Heart left ventricle (tissue), 16 donors: ENCODE measurements around the gene POLD1. TPM values are rescaled to one million over a fixed set of nuclear protein-coding genes. Genes with fewer than 3 reads are reported as not detected.

Source experiments
- ATAC-seq, 4 donors: fragments of 200-7000 bp; cut with Tn5 transposase; one replicate each; pipeline ENCODE4 v1.9.1; 2020 to 2022; ENCODE audit warnings: moderate library complexity in 4 of 4, mild to moderate bottlenecking in 3 of 4, moderate number of reproducible peaks in 1 of 4
- DNase-seq, 5 donors: peaks; one replicate each; pipeline ENCODE4 v3.0.0-alpha.2; 2020
- H3K27ac ChIP-seq, 12 donors: fragments of 200-600 bp; sonication (generic) in 4 of 12; one replicate each; pipeline versions ENCODE4 v1.5.0 to v1.8.0; 2016 to 2022; ENCODE audit warnings: mild to moderate bottlenecking in 2 of 12
- H3K27me3 ChIP-seq, 9 donors: fragments of 200-600 bp; sonication (generic) in 2 of 9; one replicate each; pipeline versions ENCODE4 v1.5.1 to v1.8.0; 2016 to 2022; ENCODE audit warnings: mild to moderate bottlenecking in 3 of 9
- H3K36me3 ChIP-seq, 9 donors: fragments of 200-600 bp; sonication (generic) in 2 of 9; one replicate each; pipeline versions ENCODE4 v1.5.0 to v1.8.0; 2018 to 2022; ENCODE audit warnings: mild to moderate bottlenecking in 2 of 9
- H3K4me1 ChIP-seq, 12 donors: fragments of 200-600 bp; sonication (generic) in 4 of 12; one replicate each; pipeline versions ENCODE4 v1.5.0 to v1.8.0; 2016 to 2022; ENCODE audit warnings: mild to moderate bottlenecking in 3 of 12
- H3K4me3 ChIP-seq, 12 donors: fragments of 200-600 bp; sonication (generic) in 4 of 12; one replicate each; pipeline versions ENCODE4 v1.5.0 to v1.8.0; 2017 to 2022; ENCODE audit warnings: mild to moderate bottlenecking in 9 of 12, moderate library complexity in 4 of 12
- H3K9me3 ChIP-seq, 12 donors: fragments of 200-600 bp; sonication (generic) in 4 of 12; one replicate each; pipeline versions ENCODE4 v1.5.0 to v1.8.0; 2016 to 2022; ENCODE audit warnings: mild to moderate bottlenecking in 1 of 12
- CTCF ChIP-seq, 12 donors: fragments of 200-600 bp; sonication (generic) in 4 of 12; IDR thresholded peaks; one replicate each; pipeline versions ENCODE4 v1.5.0 to v1.8.0; 2018 to 2022; ENCODE audit warnings: antibody characterized with exemption in 12 of 12, mild to moderate bottlenecking in 5 of 12
- POLR2A ChIP-seq, 2 donors: fragments of 450-650 bp; IDR thresholded peaks; one replicate each; pipeline ENCODE4 v1.6.1; 2017; ENCODE audit warnings: antibody characterized with exemption in 2 of 2, mild to moderate bottlenecking in 2 of 2, moderate library complexity in 2 of 2
- whole genome bisulfite sequencing, 4 donors: extraction: QIAGEN DNeasy Blood & Tissue Kit in 2 of 4; methylation state at CpG; one replicate each; pipeline versions ENCODE4 v1.1.5 to v1.1.7; 2013 to 2018; 5-methylcytosine and 5-hydroxymethylcytosine counted together
- intact Hi-C, 10 donors: fragments of 100-400 bp; cut with DNase I; formaldehyde crosslinking; loops; one replicate each; pipeline versions ENCODE4 v1.11.1 to v1.14.2; 2022
- polyA plus RNA-seq, 2 donors: library from polyadenylated mRNA; stranded (reverse); fragments of 200-250 nt; gene quantifications; one replicate each; pipeline ENCODE4 v1.2.3, GENCODE V29; 2013
- total RNA-seq, 9 donors: library from RNA; depleted of rRNA in 2 of 9; stranded (reverse); fragments of >200 nt in 2 of 9; fragmentation: NEBNext Ultra II Directional in 3 of 9; extraction: Animal tissue kit (Norgen Biotek cat#: 25700) in 3 of 9; gene quantifications; one replicate each; pipeline versions ENCODE4 v1.1.0 to v1.2.4, GENCODE V29; 2016 to 2023
- donor health status: ischemic (EF 13 %, LVEDD 7.1; RV severe dilation, severe dysfunction).
- donor health status: healthy with polysubstance abuse.
- donor health status: DM: no; HTN: yes; CAD: no.
- donor health status: DM: no; HTN: no; CAD: no.
- donor health status: ischemic (EF 25% LVEDD 6.9; RV normal size, moderate dysfunction).
- donor health status: ischemic (EF 25% LVEDD 5.7; RV mildly dilated, moderate dysfunction).
- donor health status: healthy.
- donor health status: DM: yes; HTN: yes; CAD: no.
- donor health status: ischemic (EF 35%, LVEDD 5.7; RV mildly dilated, moderate dysfunction).
- donor health status: nonischemic (EF 11% LVEDD 7.7; RV severe dilation, severe dysfunction).
- donor health status: DM: yes; HTN: yes; CAD: no.
- donor health status: PGD.
- donor health status: ischemic (EF 29% LVEDD 5.4; RV normal size, mild dysfunction).
- donor health status: nonischemic (EF 23%, LVEDD 6.1; RV moderate dilation, normal function).

Gene POLD1
- total and polyA plus RNA-seq, 11 donors, result 6.1 to 18.0 (median 9.6) TPM

GRCh38 chr19:50427318-50427925, 43.3 kb downstream of the POLD1 start:
- WGBS, 4 donors, result 80 to 83% (median 81%) methylated on average over 26 of the region's 26 CpGs
- DNase-seq, result no peak
- intact Hi-C loops, result no loop called here
- Histone ChIP-seq H3K9me3 (no peaks in the 10 kb centered on the region), H3K27me3 (peaks cover 0 to 19% (median 4%) of the 10 kb centered on the region in 9 donors), H3K36me3 (no peaks in the 10 kb centered on the region), H3K4me1 (peaks cover 0 to 25% (median 9%) of the 10 kb centered on the region in 12 donors), H3K27ac (peak overlapping the region in 5 of 12 donors; percentile 30 to 88 (median 47)), H3K4me3 (peak overlapping the region in 9 of 12 donors; percentile 7 to 47 (median 27))
- ATAC-seq, result no peak
- TF ChIP-seq CTCF (IDR thresholded peaks at IDR 0.05), result no peak
- TF ChIP-seq POLR2A (IDR thresholded peaks at IDR 0.05), result no peak

GRCh38 chr19:50427997-50428425, 43.9 kb downstream of the POLD1 start:
- 5 to 26% (median 7%) methylated on average over 30 to 38 of the region's 38 CpGs for WGBS, 4 donors

GRCh38 chr19:50428772-50429463, 44.8 kb downstream of the POLD1 start:
- no peak for TF ChIP-seq CTCF (IDR thresholded peaks at IDR 0.05)
- TF ChIP-seq POLR2A (IDR thresholded peaks at IDR 0.05), result no peak
- WGBS, 4 donors, result 67 to 78% (median 74%) methylated on average over 7 of the region's 7 CpGs
- H3K36me3 ChIP-seq, result no peaks in the 10 kb centered on the region
- ATAC-seq (no peak), DNase-seq (no peak)
- H3K4me1 ChIP-seq, result peaks cover 0 to 30% (median 12%) of the 10 kb centered on the region in 12 donors
- H3K27me3 ChIP-seq, result peaks cover 0 to 23% (median 11%) of the 10 kb centered on the region in 9 donors
- no peak overlapping the region for H3K27ac ChIP-seq
- H3K9me3 ChIP-seq, result no peaks in the 10 kb centered on the region
- H3K4me3 ChIP-seq, result no peak overlapping the region
- intact Hi-C loops, result no loop called here

More at GRCh38 chr19:50427997-50428425, 43.9 kb downstream of the POLD1 start:
- peak overlapping the region in 9 of 12 donors; percentile 7 to 47 (median 27) for H3K4me3 ChIP-seq
- no peaks in the 10 kb centered on the region for H3K9me3 ChIP-seq
- ATAC-seq (peak; percentile 40 to 74 (median 68)), DNase-seq (peak; percentile 82 to 91 (median 86))
- no peaks in the 10 kb centered on the region for H3K36me3 ChIP-seq
- intact Hi-C loops, result no loop called here
- H3K27me3 ChIP-seq, result peaks cover 0 to 22% (median 10%) of the 10 kb centered on the region in 9 donors
- TF ChIP-seq POLR2A (IDR thresholded peaks at IDR 0.05) (no peak), CTCF (IDR thresholded peaks at IDR 0.05) (no peak)
- peak overlapping the region in 5 of 12 donors; percentile 30 to 88 (median 47) for H3K27ac ChIP-seq
- peaks cover 0 to 30% (median 12%) of the 10 kb centered on the region in 12 donors for H3K4me1 ChIP-seq

- WGBS, 4 donors, result 32 to 36% (median 35%) methylated on average over 13 of the region's 13 CpGs
- no peaks in the 10 kb centered on the region for H3K36me3 ChIP-seq
- ATAC-seq, result no peak
- no peak for DNase-seq
- H3K9me3 ChIP-seq, result no peaks in the 10 kb centered on the region
- H3K4me1 ChIP-seq, result peaks cover 0 to 30% (median 12%) of the 10 kb centered on the region in 12 donors
- intact Hi-C loops, result no loop called here
- H3K4me3 ChIP-seq, result peak overlapping the region in 11 of 12 donors; percentile 42 to 88 (median 65)
- H3K27ac ChIP-seq, result peak overlapping the region in 5 of 12 donors; percentile 2 to 90 (median 61)
- TF ChIP-seq CTCF (IDR thresholded peaks at IDR 0.05) (no peak), POLR2A (IDR thresholded peaks at IDR 0.05) (no peak)
- H3K27me3 ChIP-seq, result peaks cover 0 to 23% (median 11%) of the 10 kb centered on the region in 9 donors
Observed at GRCh38 chr19:50430888-50431342, 46.8 kb downstream of the POLD1 start.
